IMR-90 (cell line): ENCODE results near the gene CACNB2. TPM values are rescaled to one million over a fixed set of nuclear protein-coding genes. Genes with fewer than 3 reads are reported as not detected.

Source experiments
- ATAC-seq: fragments of 200-7000 bp; cut with Tn5 transposase; 2 replicates; pipeline ENCODE4 v1.9.1; 2020; ENCODE audit warnings: low read depth, mild to moderate bottlenecking, moderate library complexity
- BruUV-seq: library from RNA; stranded (reverse); fragments of 400-500 nt; replicated peaks from 2 replicates; lab custom pipeline; 2021; lab: Mats Ljungman, UMichigan
- CTCF ChIA-PET: fragments of 300-600 bp; formaldehyde crosslinking; extraction: SDS; loops from one replicate; lab custom pipeline; 2021; ENCODE audit warnings: antibody characterized with exemption; lab: Yijun Ruan, JAX
- POLR2A ChIA-PET: fragments of 300-600 bp; sonication (Branson Sonifier 250); formaldehyde crosslinking; loops from one replicate; lab custom pipeline; 2022; ENCODE audit warnings: antibody characterized with exemption; ENCODE audit not compliant: unreplicated experiment; lab: Charles Lee
- DNase-seq: peaks from one replicate; pipeline ENCODE4 v3.0.0; 2013
- H2AFZ ChIP-seq: replicated peaks from 2 replicates; pipeline ENCODE3; 2013; ENCODE audit warnings: low read length, mild to moderate bottlenecking; ENCODE audit not compliant: poor library complexity
- H2AK5ac ChIP-seq: 2 replicates; pipeline ENCODE4 v1.6.1; 2013; ENCODE audit warnings: low read depth, low read length, inconsistent platforms
- H2AK9ac ChIP-seq: replicated peaks from 2 replicates; pipeline ENCODE3; 2013; ENCODE audit warnings: mild to moderate bottlenecking, low read depth, low read length, moderate library complexity; ENCODE audit not compliant: poor library complexity
- H2BK120ac ChIP-seq: 2 replicates; pipeline ENCODE4 v1.6.1; 2013; ENCODE audit warnings: low read depth, low read length, inconsistent platforms
- H2BK15ac ChIP-seq: 3 replicates; pipeline ENCODE4 v1.6.1; 2013; ENCODE audit warnings: low read depth, low read length, inconsistent platforms
- H2BK20ac ChIP-seq: 2 replicates; pipeline ENCODE4 v1.6.1; 2013; ENCODE audit warnings: low read depth, mild to moderate bottlenecking, inconsistent platforms, low read length, moderate library complexity
- H2BK5ac ChIP-seq: 2 replicates; pipeline ENCODE4 v1.6.1; 2013; ENCODE audit warnings: mild to moderate bottlenecking, low read depth, low read length, inconsistent platforms; ENCODE audit not compliant: poor library complexity, severe bottlenecking
- H3K14ac ChIP-seq: replicated peaks from 2 replicates; pipeline ENCODE4 v1.6.1; 2013; ENCODE audit warnings: low read depth, low read length, inconsistent platforms
- H3K18ac ChIP-seq: 2 replicates; pipeline ENCODE4 v1.6.1; 2013; ENCODE audit warnings: low read depth, low read length, control low read depth
- H3K23ac ChIP-seq: 2 replicates; pipeline ENCODE4 v1.6.1; 2013; ENCODE audit warnings: low read depth, low read length, inconsistent platforms
- H3K27ac ChIP-seq: 2 replicates; pipeline ENCODE4 v1.5.1; 2013; ENCODE audit warnings: mild to moderate bottlenecking, control low read depth, low read length; ENCODE audit not compliant: insufficient read depth
- H3K27me3 ChIP-seq: 2 replicates; pipeline ENCODE4 v1.6.1; 2013; ENCODE audit warnings: low read length; ENCODE audit not compliant: control insufficient read depth, insufficient read depth
- H3K36me3 ChIP-seq: 2 replicates; pipeline ENCODE4 v1.6.1; 2013; ENCODE audit warnings: low read length, mixed read lengths; ENCODE audit not compliant: control insufficient read depth, insufficient read depth
- H3K4ac ChIP-seq: 2 replicates; pipeline ENCODE4 v1.6.1; 2013; ENCODE audit warnings: low read depth, low read length, inconsistent platforms
- H3K4me1 ChIP-seq: 2 replicates; pipeline ENCODE4 v1.6.1; 2013; ENCODE audit warnings: low read length, mixed read lengths; ENCODE audit not compliant: control insufficient read depth, insufficient read depth
- H3K4me2 ChIP-seq: 2 replicates; pipeline ENCODE4 v1.6.1; 2013; ENCODE audit warnings: low read depth, mild to moderate bottlenecking, control low read depth, low read length, moderate library complexity
- H3K4me3 ChIP-seq: 2 replicates; pipeline ENCODE4 v1.5.1; 2013; ENCODE audit warnings: low read depth, mild to moderate bottlenecking, control low read depth, low read length, moderate library complexity; ENCODE audit not compliant: insufficient read depth
- H3K56ac ChIP-seq: 2 replicates; pipeline ENCODE4 v1.6.1; 2013; ENCODE audit warnings: low read length, inconsistent platforms; ENCODE audit not compliant: insufficient read depth; ENCODE audit errors: extremely low read depth
- H3K79me1 ChIP-seq, 2 experiments: 2 replicates each; pipeline ENCODE4 v1.6.1; 2013; ENCODE audit warnings: low read length in 2 of 2, inconsistent platforms in 1 of 2, low read depth in 1 of 2
- H3K9ac ChIP-seq: 2 replicates; pipeline ENCODE4 v1.6.1; 2013; ENCODE audit warnings: low read depth, low read length, control low read depth
- H3K9me1 ChIP-seq: 2 replicates; pipeline ENCODE4 v1.6.1; 2013; ENCODE audit warnings: low read length, inconsistent platforms; ENCODE audit not compliant: insufficient read depth
- H3K9me3 ChIP-seq: 2 replicates; pipeline ENCODE4 v1.6.1; 2013; ENCODE audit warnings: low read length; ENCODE audit not compliant: control insufficient read depth, insufficient read depth
- H4K20me1 ChIP-seq: 2 replicates; pipeline ENCODE4 v1.6.1; 2013; ENCODE audit warnings: low read length, inconsistent platforms; ENCODE audit not compliant: insufficient read depth
- H4K5ac ChIP-seq: 2 replicates; pipeline ENCODE4 v1.6.1; 2013; ENCODE audit warnings: mild to moderate bottlenecking, low read depth, low read length, control low read depth
- H4K8ac ChIP-seq, 2 experiments: 2 replicates each; pipeline ENCODE4 v1.6.1; 2013; ENCODE audit warnings: low read depth in 2 of 2, low read length in 2 of 2, control low read depth in 1 of 2, inconsistent platforms in 1 of 2
- H4K91ac ChIP-seq: 2 replicates; pipeline ENCODE4 v1.6.1; 2013; ENCODE audit warnings: low read depth, low read length, inconsistent platforms; ENCODE audit not compliant: insufficient read depth
- MAFK ChIP-seq: IDR thresholded peaks from 2 replicates; pipeline ENCODE4 v1.6.1; 2012; ENCODE audit warnings: low read depth, low read length, improper control_type of control experiment
- WGBS, 2 experiments: methylation state at CpG; one replicate each; pipeline versions ENCODE4 v1.1.5 to v1.1.7; 2013; ENCODE audit warnings: missing lambda C conversion rate in 2 of 2; ENCODE audit not compliant: insufficient read length in 1 of 2; ENCODE audit errors: extremely low coverage in 2 of 2; 5-methylcytosine and 5-hydroxymethylcytosine counted together
- dilution Hi-C: fragments of 300-500 bp; cut with HindIII; formaldehyde crosslinking; loops from one replicate; pipeline ENCODE4 v1.14.3; 2018; ENCODE audit warnings: low sequenced_read_pairs; ENCODE audit not compliant: unreplicated experiment
- in situ Hi-C: fragments of 300-500 bp; cut with MboI; formaldehyde crosslinking; loops from 3 replicates; pipeline ENCODE4 v1.14.3; 2019; ENCODE audit warnings: low sequenced_read_pairs, inconsistent platforms, mixed read lengths
- intact Hi-C: fragments of 100-400 bp; cut with micrococcal nuclease; formaldehyde crosslinking; loops from 2 replicates; pipeline ENCODE4 v1.10.0; 2022
- polyA plus RNA-seq, 3 experiments: library from polyadenylated mRNA; depleted of rRNA; stranded (reverse); fragments of >200 nt; gene quantifications; 2 replicates each; pipeline ENCODE4 v1.2.3, GENCODE V29; 2012; ENCODE audit warnings: low replicate concordance in 1 of 3
- total RNA-seq: library from RNA; depleted of rRNA; stranded (reverse); fragments of >200 nt; gene quantifications from 2 replicates; pipeline ENCODE4 v1.2.3, GENCODE V29; 2012
- TF ChIP-seq, protein P1 (sequence below): fragments of 150-350 bp; IDR thresholded peaks from 2 replicates; pipeline ENCODE4 v1.6.1; 2017; ENCODE audit warnings: mild to moderate bottlenecking, antibody characterized with exemption, low read length, low read depth

The CACNB2 gene
- total and polyA plus RNA-seq, 2 of the 4 experiments (the other 2 are of a cell fraction) = 0.36 TPM

DNA sequence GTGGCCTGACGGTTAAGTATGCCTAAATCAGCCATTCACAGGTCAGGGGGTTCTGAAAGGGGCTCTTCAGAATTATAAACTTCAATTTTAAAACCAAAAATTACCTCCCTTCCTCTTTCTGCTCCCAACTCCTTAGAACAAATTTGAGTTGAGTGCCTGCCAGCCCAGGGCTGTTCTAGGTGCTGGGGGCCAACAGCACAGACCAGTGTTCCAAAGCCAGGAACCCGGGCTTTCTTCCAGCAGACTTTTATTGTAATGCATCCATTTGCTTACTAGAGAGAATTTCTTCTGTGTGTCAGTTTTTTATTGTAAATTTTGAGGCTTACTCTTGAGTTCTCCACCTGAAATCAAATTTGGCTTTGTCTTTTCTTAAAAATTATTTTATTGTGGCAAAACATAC is 238.5 kb downstream of the CACNB2 start:
- H2BK15ac ChIP-seq = no peak overlapping the region
- no TSS peak for BruUV-seq

More for the DNA sequence above, 238.5 kb downstream of the CACNB2 start:
- Histone ChIP-seq H3K4me3 (no peak overlapping the region), H4K5ac (no peak overlapping the region), H2BK5ac (no peak overlapping the region), H3K4me1 (no peaks in the 10 kb centered on the region), H3K4ac (no peak overlapping the region), H2AK5ac (no peak overlapping the region), H3K4me2 (no peak overlapping the region), H3K56ac (no peak overlapping the region), H2AFZ (no peak overlapping the region), H3K18ac (no peak overlapping the region), H4K8ac (no peak overlapping the region), H3K79me1 (no peaks in the 10 kb centered on the region), H3K9ac (no peak overlapping the region), H4K20me1 (no peaks in the 10 kb centered on the region), H2BK120ac (no peak overlapping the region), H3K27me3 (no peaks in the 10 kb centered on the region), H3K9me1 (no peaks in the 10 kb centered on the region), H4K91ac (no peak overlapping the region), H3K27ac (no peak overlapping the region), H2BK20ac (no peak overlapping the region), H3K36me3 (no peaks in the 10 kb centered on the region), H3K23ac (no peak overlapping the region), H2AK9ac (no peak overlapping the region), H3K14ac (no peak overlapping the region), H3K9me3 (no peaks in the 10 kb centered on the region)
- ChIA-PET CTCF (no interaction called here), POLR2A (no interaction called here)
- in situ Hi-C loops (no loop called here), intact Hi-C loops (no loop called here), dilution Hi-C loops (no loop called here)
- DNase-seq = no peak
- no peak for ATAC-seq
- TF ChIP-seq, protein P1, sequence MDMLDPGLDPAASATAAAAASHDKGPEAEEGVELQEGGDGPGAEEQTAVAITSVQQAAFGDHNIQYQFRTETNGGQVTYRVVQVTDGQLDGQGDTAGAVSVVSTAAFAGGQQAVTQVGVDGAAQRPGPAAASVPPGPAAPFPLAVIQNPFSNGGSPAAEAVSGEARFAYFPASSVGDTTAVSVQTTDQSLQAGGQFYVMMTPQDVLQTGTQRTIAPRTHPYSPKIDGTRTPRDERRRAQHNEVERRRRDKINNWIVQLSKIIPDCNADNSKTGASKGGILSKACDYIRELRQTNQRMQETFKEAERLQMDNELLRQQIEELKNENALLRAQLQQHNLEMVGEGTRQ = no peak
- TF ChIP-seq MAFK = no peak
- no CpG with 5 or more reads among the region's 2 CpGs for WGBS, 2 experiments
